Measurements from ENCODE around the gene HS3ST6.
"Not testable (repeated sequence)": the region's sequence is repeated elsewhere in the genome, so short reads cannot be mapped to it uniquely, and the experiment has no call there.

The HS3ST6 gene

DNA sequence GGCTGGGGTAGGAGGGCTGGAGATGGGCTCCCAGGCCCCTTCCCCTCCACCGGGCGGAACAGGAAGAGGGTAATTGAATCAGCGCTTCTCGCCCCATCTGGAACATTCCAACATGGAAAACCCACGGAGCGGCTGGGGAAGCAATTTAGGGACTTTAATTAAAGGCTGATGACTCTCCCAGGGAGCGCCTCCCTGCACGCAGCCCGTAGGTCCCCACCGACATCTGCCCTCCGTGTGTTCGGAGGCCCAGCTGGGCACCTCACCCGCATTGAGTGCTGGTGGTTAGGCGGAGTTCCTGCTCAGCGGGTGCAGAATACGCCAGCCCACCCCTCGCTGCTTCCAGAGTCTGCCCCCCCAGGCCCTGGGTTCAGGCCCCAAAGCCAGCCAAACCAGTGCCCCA, 10.0 kb downstream of the HS3ST6 start:
- no peak for DNase-seq (ENCODE audit: low read depth in 2 of 2, low spot score in 1 of 2)

DNA sequence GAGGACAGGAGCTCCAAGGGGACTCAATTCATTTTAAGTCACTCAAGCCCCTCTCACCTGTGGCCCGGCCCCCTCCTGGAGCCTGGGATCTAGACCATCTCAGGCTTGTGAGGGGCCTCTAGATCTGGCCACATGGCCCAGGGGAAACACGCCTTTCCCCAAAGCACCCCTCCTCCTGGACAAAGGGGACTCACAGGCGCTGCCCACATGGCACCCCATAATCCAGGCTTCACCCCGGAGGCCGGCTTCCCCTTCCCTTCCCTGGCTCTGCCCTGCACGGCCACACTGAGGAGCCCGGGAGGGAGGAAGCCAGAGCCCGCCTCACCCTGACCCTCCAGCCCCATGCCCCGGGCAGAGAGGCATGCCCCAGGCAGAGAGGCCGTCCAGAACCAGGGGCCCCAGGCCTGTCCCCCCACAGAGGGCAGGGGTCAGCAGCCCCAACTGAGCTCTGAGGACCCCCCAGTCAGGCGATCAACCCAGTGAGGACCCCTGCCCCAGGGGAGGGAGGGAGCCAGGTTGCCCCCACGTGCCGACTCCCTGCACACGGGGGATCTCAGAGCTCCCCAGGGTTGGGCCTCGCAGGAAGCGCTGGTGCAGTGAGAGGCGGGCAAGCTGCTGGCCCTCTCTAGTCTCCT, 10.9 kb downstream of the HS3ST6 start:
- no peak for DNase-seq (ENCODE audit: low read depth in 2 of 2, low spot score in 1 of 2)

DNA sequence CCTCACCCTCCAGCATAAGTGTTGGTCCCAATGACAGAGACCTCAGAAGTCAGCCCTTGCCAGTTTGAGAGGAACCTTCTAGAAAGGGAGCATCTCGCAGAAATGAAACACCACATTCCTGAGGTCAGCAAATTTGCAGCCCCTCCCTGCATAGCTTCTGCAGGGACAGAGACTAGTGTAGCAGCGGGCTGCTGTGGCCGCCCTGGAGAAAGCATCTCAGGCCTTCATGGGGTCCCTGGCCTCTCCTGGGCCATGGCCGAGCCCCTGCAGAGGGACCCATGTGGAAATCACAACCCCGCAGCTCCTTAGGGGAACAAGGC, 11.4 kb downstream of the HS3ST6 start:
- no peak for DNase-seq (ENCODE audit: low read depth in 2 of 2, low spot score in 1 of 2)

DNA sequence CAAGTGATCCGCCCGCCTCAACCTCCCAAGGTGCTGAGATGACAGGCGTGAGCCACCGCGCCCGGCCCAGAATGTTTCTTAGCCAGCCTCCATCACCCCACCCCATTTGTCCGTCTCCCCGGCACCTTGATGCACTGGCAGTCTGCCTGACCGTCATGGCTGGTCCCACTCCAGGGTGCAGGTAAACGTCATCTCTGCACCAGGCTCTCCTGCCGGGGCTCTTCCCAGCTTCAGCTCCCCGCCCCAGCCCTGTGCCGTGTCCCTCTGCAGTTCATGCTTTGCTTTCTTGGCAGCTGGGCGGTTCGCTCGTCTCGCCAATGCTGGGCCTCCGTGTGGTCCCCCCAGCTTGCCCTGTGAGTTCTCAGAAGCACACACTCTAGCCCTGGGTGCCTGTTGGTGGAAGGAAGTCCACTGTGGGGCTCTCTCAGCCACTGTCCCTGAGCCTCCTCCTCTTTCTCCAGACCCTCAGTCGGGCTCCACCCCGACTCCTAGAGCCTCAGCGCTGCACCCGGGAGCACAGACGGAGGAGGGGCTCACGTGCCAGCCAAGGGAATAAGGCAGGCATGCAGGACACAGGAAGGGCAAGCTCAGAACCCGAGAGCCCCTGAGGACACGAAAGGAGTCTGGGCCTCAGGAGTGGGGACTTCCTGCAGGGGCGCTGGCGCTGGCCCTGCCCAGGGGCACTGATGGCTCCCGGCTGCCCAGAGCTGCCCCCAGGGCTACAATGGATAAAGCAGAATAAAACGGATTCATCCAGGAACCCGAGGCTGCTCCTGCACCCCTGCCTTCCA, 12.0 kb downstream of the HS3ST6 start:
- no peak for DNase-seq (ENCODE audit: low read depth in 2 of 2, low spot score in 1 of 2)

DNA sequence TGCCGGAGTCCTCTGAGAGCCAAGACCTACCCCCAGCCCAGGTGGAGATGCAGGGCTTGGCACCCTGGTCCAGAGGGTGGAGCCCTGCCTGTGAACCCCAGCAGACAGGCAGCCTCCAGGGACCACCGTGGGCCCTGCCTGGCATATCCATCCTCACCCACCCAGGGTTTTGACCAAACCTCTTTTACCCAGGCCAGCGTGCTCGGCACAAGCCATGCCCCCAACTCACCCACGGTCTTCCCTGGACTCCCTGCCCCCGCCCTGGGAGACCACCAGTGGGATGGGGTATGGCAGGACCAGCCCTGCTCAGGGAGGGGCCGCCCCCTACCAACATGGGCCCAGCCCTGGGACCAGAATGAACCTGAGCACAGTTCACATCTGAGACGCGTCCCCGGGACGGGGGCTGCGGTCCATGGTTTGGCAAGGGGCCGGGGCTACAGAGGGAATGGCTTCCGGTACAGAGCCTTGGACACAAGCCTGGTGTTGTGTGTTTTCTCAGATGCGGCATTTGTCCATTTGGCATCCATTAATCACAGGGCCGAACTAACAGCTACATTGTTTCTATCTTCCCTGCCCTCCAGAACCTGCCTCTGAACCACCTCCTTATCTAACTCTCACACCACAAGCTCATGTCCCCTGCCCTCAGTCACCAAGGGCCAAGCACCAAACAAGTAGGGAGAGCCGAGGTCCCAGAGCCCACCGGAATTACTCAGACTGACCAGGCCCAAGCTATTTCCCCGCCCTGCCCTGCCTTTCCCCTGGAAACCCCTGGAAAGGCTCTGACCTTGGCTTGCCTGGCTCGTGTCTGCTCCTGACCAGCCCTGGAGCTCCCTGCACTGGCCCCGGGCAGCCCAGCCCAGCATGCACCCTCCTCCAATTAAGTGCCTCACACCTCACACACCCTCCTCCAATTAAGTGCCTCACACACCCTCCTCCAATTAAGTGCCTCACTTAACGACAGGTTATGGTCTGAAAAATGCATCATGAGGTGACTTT, 14.1 kb downstream of the HS3ST6 start:
- no peak for DNase-seq (ENCODE audit: low read depth in 2 of 2, low spot score in 1 of 2)

DNA sequence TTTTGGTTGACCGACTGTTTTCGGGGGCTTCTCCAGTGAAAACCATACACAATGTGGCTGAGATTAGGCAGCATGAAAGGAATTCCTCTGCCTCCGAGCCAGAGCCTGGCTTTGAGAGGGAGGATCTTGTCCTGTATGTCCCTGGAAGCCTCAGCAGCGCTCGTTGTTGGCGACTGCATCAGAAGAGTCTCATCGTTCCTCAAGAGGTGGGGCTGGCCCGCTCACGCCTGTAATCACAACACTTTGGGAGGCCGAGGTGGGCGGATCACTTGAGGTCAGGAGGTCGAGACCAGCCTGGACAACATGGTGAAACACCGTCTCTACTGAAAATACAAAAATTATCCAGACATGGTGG, 15.0 kb downstream of the HS3ST6 start:
- DNase-seq (ENCODE audit: low read depth in 2 of 2, low spot score in 1 of 2), result no peak

DNA sequence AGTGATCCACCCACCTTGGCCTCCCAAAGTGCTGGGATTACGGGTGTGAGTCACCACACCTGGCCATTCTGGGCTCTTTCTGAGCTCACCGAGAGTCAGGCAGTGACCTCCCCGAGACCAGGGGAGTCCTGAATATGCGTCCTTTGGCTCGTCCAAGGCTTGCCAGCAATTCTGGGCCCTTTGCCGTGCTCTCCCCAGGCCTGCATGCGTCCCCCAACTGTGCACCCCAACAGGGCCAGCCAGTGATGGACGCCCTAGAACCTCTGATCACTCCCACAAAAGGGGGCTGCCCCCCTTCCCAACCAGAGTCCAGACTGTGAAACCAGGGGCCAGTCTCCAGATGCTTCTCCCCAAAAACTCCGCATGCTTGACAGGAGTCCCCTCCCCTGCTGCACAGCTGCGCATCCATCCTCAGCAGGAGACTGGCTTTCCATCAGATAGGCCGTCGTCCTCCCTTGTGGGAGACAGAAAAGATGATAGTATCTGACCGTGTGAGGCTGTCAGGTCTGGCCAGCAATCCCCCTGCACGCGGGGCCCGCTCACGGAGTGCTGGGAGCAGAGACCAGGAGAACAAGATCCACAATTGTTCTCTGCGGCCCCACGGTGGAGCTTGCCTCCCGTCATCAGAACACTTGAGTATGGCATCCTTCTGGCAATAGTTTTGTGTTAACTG, 15.5 kb downstream of the HS3ST6 start:
- DNase-seq (ENCODE audit: low read depth in 2 of 2, low spot score in 1 of 2), result no peak

DNA sequence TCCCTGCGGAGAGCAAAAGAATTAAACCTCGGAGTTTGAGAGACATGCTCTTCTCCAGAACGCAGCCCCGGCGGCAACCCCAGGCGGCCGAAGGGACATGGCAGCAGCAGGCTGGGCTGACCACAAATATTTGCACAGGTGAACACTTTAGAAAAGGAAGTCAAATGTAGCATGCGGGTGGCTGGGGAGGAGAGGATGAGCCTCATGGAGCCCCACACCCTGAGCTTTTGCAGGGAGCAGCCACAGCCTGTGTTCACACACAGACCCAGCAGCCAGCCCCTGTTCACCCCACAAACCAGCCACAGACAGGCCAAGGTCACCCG, 17.8 kb downstream of the HS3ST6 start:
- DNase-seq (ENCODE audit: low read depth in 2 of 2, low spot score in 1 of 2), result no peak

DNA sequence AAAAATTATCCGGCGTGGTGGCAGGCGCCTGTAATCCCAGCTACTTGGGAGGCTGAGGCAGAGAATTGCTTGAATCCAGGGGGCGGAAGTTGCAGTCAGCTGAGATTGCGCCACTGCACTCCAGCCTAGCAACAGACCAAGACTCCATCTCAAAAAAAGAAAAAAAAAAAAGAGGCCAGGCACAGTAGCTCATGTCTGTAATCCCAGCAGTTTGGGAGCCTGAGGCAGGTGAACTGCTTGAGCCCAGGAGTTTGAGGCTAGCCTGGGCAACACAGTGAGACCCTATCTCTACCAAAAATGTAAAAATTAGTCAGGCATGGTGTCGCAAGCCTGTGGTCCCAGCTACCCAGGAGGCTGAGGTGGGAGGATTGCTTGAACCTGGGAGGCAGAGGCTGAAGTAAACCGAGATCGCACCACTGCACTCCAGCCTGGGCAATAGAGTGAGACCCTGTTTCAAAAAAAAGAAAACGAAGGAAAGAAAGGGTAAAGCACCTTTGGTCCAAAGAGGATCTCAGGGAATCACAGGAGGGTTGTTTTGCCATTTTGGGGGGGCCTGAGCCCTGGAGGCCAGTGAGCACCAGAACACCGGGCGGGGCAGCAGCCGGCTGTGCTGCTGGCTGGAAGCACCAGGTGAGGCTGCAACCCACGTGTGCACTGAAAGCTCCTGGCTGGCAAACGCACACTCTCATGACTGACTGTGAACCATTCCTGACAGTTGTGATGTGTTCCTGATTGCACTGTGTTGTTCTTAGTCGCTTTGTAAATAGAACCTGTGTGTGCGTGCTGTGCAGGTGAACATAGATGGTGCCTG, 18.4 kb downstream of the HS3ST6 start:
- DNase-seq (ENCODE audit: low read depth in 2 of 2, low spot score in 1 of 2), result no peak

DNA sequence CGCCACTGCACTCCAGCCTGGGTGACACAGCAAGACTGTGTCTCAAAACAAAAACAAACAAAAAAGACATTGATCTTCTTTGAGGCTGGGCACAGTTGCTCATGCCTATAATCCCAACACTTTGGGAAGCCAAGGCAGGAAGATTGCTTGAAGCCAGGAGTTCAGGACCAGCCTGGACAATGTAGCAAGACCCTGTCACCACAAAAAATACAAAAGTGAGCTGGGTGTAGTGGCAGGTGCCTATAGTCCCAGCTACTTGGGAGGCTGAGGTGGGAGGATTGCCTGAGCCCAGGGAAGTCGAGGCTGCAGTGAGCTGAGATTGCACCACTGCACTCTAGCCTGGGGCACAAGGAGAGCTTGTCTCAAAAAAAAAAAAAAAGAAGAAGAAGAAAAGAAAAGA, 20.5 kb downstream of the HS3ST6 start:
- DNase-seq (ENCODE audit: low read depth in 2 of 2, low spot score in 1 of 2), result not testable (repeated sequence)

DNA sequence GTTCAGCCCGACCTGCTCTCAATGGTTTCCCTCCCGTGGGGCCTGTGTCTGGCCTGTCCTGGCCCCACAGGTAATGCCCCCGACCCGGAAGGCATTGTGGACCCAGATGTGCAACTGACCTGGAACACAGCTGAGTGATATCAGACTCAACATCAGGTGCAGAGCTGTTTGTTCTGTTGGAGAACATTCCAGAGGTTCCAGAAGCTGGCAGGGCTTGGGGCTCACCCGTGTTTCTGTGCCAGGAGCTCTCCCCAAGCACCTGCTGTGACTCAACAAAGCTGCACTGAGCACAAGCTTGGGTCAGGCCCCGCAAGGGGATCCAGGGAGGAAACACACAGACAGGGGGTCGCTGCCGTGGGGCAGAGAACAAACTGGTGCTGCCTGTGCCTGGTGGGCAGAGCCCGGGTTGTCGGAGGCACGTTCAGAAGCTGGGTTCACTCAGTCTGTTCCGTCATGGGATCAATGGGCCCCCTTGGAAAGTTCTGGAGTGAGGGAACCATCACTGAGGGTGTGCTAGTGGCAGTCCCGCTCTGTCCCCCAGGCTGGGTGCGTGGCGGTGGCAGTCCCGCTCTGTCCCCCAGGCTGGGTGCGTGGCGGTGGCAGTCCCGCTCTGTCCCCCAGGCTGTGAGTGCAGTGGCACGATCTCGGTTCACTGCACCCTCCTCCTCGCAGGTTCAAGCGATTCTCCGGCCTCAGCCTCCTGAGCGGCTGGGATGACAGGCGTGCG, 22.1 kb downstream of the HS3ST6 start:
- DNase-seq (ENCODE audit: low read depth in 2 of 2, low spot score in 1 of 2), result no peak

DNA sequence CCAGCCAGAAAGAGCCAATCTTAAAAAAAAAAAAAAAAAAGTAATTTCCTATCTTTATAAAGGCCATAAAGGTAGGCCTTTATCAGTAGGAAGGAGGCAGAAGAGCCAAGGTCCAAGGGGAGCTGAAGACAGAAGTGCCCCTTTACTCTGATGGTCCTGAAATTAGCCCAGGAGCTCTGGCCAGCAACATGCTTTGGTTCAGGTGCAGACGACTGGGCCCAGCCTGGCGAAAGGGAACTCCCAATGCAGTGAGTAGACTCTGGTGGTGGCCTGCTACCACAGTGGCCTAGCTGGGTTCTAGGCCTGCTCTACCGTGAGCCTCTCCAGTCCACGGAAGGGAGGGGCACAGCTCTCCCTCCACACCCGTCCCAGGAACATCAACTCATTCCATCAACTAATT, 23.1 kb downstream of the HS3ST6 start:
- no peak for DNase-seq (ENCODE audit: low read depth in 2 of 2, low spot score in 1 of 2)

DNA sequence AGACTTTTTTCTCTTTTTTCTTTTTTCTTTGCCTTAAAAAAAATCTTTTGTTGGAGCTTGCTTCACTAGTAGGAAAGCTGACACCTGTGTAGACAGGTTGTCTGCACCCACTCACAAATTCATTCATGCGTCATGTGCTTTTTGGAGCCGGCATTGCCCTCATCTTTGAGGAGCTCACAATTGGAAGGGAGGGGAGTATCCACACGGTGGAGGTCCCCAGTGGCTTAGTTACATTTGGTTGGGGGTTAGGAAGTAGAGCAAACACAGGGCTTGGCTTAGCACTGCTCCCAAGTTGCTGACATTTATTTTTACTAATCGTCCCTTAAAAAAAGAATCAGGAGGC, 27.5 kb downstream of the HS3ST6 start:
- DNase-seq (ENCODE audit: low read depth in 2 of 2, low spot score in 1 of 2), result no peak

DNA sequence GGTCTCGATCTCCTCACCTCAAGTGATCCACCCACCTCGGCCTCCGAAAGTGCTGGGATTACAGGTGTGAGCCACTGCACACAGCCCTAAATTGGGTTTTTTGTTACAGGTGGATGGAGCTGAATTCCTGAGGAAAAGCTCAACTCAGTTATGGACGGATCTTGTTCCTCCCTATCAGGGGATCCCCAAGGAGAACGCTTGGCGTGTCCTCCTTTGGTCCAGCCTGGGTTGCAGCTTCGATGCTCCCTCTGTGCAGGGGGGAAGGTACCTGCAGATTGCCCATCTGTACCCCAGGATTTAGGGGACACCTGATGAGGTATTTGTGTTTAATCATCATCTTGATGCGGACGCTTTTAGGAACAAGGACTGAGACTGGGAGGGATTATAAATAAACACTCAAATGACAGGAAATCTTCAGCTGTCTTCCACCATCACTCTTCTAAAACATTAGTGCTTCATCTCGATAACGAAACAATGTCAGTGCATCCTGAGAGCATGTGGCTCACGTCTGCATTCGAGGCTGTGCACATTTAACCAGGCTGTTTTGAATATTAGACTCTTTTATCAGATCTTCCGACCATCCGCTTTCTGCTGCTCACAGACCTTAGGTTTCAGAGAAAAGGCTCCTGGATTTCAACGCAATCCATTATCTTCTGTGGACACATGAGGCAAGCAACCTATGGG, 28.0 kb downstream of the HS3ST6 start:
- DNase-seq (ENCODE audit: low read depth in 2 of 2, low spot score in 1 of 2), result no peak

DNA sequence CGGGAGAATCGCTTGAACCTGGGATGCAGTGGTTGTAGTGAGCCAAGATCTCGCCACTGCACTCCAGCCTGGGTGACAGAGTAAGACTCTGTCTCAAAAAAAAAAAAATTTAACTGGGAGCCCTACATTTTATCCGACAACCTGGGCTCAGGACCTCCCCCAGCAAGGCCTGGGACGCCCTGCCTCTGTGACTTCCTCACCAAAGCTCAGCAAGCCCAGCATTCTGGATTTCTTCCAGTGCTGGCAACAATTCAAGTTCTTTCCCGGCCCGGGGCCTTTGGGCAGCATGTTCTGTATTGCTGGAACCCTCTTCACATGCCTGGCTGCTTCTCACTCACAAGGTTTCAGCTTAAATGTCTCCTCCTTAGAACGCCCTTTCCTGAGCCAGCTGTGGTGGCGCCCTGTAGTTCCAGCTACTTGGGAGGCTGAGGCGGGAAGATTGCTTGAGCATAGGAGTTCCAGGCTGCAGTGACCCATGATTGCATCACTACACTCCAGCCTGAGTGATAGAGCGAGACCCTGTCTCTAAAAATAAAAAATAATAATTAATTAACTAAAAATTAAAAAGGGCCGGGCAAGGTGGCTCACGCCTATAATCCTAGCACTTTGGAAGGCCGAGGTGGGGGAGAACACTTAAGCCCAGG, 30.4 kb downstream of the HS3ST6 start:
- DNase-seq (ENCODE audit: low read depth in 2 of 2, low spot score in 1 of 2), result no peak

DNA sequence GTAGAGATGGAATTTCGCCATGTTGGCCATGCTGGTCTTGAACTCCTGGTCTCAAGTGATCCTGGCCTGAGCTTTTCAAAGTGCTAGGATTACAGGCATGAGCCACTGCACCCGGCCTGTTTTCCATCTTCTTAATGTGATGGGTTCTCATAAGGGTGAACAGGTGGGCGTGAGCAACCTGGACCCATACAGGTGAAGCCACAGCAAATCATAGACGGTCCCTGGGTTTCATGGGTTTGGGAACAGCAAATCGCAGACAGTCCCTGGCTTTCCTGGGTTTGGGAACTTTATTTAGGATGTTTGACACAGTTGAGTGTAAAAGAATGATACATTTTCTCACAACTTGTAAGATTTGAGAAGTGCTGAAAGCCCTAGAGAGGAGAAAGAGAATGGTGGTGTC, 33.3 kb downstream of the HS3ST6 start:
- no peak for DNase-seq (ENCODE audit: low read depth in 2 of 2, low spot score in 1 of 2)

DNA sequence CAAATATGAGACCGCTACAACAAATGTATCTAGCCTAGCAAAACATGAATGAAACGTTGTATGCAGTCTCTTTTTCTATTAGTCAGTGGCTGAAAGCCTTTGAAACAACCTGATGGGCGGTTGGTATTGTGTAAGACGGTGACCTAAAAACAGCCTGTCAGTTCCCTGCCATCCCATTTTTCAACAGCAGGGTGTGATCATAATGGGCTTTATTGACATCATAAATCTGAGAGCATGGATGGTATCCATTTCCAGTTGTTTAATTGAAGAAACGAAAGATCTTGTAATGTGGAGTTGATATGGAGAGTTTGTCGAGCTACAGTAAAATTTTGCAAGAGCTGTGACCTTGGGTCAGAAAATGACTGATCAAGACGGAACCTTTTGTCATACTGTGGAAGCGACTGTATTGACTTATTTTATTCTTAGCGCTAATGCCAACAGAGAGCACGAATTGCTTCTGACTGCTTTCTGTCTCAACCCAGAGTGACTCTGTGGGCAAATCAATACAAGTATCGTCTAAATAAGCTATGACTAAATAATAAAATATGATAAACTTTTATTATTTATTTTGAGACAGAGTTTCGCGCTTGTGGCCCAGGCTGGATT, 34.0 kb downstream of the HS3ST6 start:
- DNase-seq (ENCODE audit: low read depth in 2 of 2, low spot score in 1 of 2), result no peak

DNA sequence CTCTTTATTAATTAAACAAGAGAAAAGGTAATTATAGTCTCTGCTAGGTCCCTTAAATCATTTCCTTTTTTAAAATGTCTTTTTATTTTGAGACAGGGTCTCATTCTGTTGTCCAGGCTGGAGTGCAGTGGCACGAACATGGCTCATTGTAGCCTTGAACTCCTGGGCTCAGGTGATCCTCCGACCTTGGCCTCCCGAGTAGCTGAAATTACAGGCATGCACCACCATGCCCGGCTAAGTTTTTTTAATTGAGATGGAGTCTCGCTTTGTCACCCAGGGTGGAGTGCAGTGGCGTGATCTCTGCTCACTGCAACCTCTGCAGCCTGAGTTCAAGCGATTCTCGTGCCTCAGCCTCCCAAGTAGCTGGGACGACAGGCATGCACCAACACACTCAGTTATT, 37.0 kb downstream of the HS3ST6 start:
- DNase-seq (ENCODE audit: low read depth in 2 of 2, low spot score in 1 of 2), result not testable (repeated sequence)

DNA sequence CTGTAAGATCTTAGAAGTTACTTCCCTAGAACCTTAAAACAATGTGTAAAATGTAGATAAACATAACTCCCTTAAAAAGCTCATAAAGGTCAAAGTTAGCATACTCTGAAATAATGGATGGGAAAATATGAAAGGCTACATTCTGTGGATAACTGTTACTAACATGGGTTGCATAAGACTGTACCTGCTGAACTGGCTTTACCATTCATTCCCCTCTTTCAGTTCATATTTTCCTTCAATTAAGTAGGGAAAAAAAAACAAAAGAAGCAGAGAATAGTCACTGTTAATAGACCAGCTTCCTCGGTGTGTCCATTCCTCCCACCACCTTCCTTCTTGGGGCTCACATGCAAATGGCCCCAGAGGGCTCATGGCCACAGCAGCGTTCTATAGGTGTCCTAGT, 38.7 kb downstream of the HS3ST6 start:
- no peak for DNase-seq (ENCODE audit: low read depth in 2 of 2, low spot score in 1 of 2)

Measured in stimulated activated CD8-positive, alpha-beta memory T cell treated with anti-CD3 and anti-CD28 coated beads, Interleukin-4, amount 100 ng/mL, for 4 hours (primary cell).